ENCODE results near the gene CHRNG.
"Not testable (repeated sequence)": the region's sequence is repeated elsewhere in the genome, so short reads cannot be mapped to it uniquely, and the experiment has no call there.

CHRNG gene

GRCh38 chr2:232545511-232546375, 6.3 kb downstream of the CHRNG start:
- DNase-seq, result no peak

GRCh38 chr2:232547991-232548390, 8.5 kb downstream of the CHRNG start:
- no peak for DNase-seq

GRCh38 chr2:232549655-232550353, 10.3 kb downstream of the CHRNG start:
- DNase-seq, result no peak

- DNase-seq, result peak in 1 of 2 experiments; percentile 80
Measured at GRCh38 chr2:232550354-232551249, 11.1 kb downstream of the CHRNG start, which contains the start of the genes EIF4E2 and TIGD1. Gene EIF4E2, plus strand, starts transcription at chr2:232550689. Its CDS starts 36 bp downstream, at chr2:232550725. Gene TIGD1, minus strand, starts transcription at chr2:232550557. Its CDS starts 675 bp downstream, at chr2:232549882.

GRCh38 chr2:232551250-232551638, 11.8 kb downstream of the CHRNG start:
- no peak for DNase-seq

GRCh38 chr2:232551776-232552175, 12.3 kb downstream of the CHRNG start:
- no peak for DNase-seq

- DNase-seq, result no peak
Measured at GRCh38 chr2:232556426-232556825, 16.9 kb downstream of the CHRNG start.

- no peak for DNase-seq
Measured at GRCh38 chr2:232562515-232563151, 23.1 kb downstream of the CHRNG start.

GRCh38 chr2:232563580-232563979, 24.1 kb downstream of the CHRNG start:
- DNase-seq, result no peak

- DNase-seq, result no peak
Measured at GRCh38 chr2:232567721-232568120, 28.2 kb downstream of the CHRNG start.

- DNase-seq, result no peak
Measured at GRCh38 chr2:232568161-232568560, 28.7 kb downstream of the CHRNG start.

GRCh38 chr2:232569541-232569940, 30.0 kb downstream of the CHRNG start:
- no peak for DNase-seq

GRCh38 chr2:232570481-232570880, 31.0 kb downstream of the CHRNG start:
- not testable (repeated sequence) for DNase-seq

GRCh38 chr2:232571026-232571474, 31.6 kb downstream of the CHRNG start:
- DNase-seq, result no peak

GRCh38 chr2:232573042-232573441, 33.5 kb downstream of the CHRNG start:
- DNase-seq, result no peak

GRCh38 chr2:232573771-232574435, 34.4 kb downstream of the CHRNG start:
- no peak for DNase-seq

GRCh38 chr2:232574674-232575403, 35.3 kb downstream of the CHRNG start:
- no peak for DNase-seq

GRCh38 chr2:232575404-232575746, 35.9 kb downstream of the CHRNG start:
- DNase-seq, result no peak

- no peak for DNase-seq
Measured at GRCh38 chr2:232576995-232577394, 37.5 kb downstream of the CHRNG start.

- no peak for DNase-seq
Measured at GRCh38 chr2:232577841-232578240, 38.3 kb downstream of the CHRNG start.

GRCh38 chr2:232578626-232579025, 39.1 kb downstream of the CHRNG start:
- DNase-seq, result no peak

Measured in cerebellar nuclear complex (tissue), 1 donor.